ENCODE results near the gene CARMIL3. TPM values are rescaled to one million over a fixed set of nuclear protein-coding genes. Genes with fewer than 3 reads are reported as not detected.

CARMIL3 gene
- total and polyA plus RNA-seq, 2 of the 8 experiments (the other 6 are each of a cell fraction or from before 2014, with no cell fraction given), result 6.0 to 9.0 TPM

- H3K9ac ChIP-seq (replicated peaks in 1 of 4; ENCODE audit: extremely low read depth in 1 of 4, low read depth in 3 of 4, low read length in 3 of 4), result no peak overlapping the region; a peak in 3 of 7 replicates
- no peaks in the 10 kb centered on the region; a peak in 1 of 8 replicates for H3K36me3 ChIP-seq (ENCODE audit: control insufficient read depth in 2 of 4, insufficient read depth in 4 of 4, low read length in 3 of 4)
- no peak overlapping the region for H2AFZ ChIP-seq (ENCODE audit: low read length)
- no peak overlapping the region for H3K18ac ChIP-seq (ENCODE audit: extremely low read depth, low read length)
- no peak for FAIRE-seq
- no peak overlapping the region for H2AK5ac ChIP-seq (ENCODE audit: low read depth, low read length)
- H3K56ac ChIP-seq (replicated peaks; ENCODE audit: insufficient read length, low read depth, low read length), result no peak overlapping the region
- no peak overlapping the region for H2BK20ac ChIP-seq (ENCODE audit: low read length)
- no peak overlapping the region for H4K8ac ChIP-seq (ENCODE audit: extremely low read depth, insufficient read depth, low read length)
- no peak overlapping the region for H3K27ac ChIP-seq (ENCODE audit: low read depth, low read length)
- no peak for DNase-seq (ENCODE audit: low read depth in 1 of 2, low spot score in 2 of 2)
- H3K27me3 ChIP-seq (replicated peaks in 1 of 4; ENCODE audit: control insufficient read depth in 3 of 4, extremely low read depth in 1 of 4, insufficient read depth in 3 of 4, low read length in 3 of 4), result no peaks in the 10 kb centered on the region
- H2BK15ac ChIP-seq (ENCODE audit: low read length), result no peak overlapping the region
- no peak overlapping the region for H3K4ac ChIP-seq (replicated peaks; ENCODE audit: insufficient read length, low read depth, low read length)
- ChIA-PET POLR2A (ENCODE audit: partially characterized antibody) (interaction anchor here (0.5 to 6.5 kb wide), 15 partner anchors 12 to 130 kb away, joined by 3 to 97 read pairs (median 5); partner anchors contain the start of genes CPNE6, DCAF11, EMC9 and NRL), CTCF (ENCODE audit: partially characterized antibody) (interaction anchor here (0.9 to 9.6 kb wide), 23 partner anchors 9 to 375 kb away, joined by 3 to 234 read pairs (median 15); partner anchors contain the start of genes CIDEB, CPNE6, DCAF11 and IRF9)
- H2BK120ac ChIP-seq (replicated peaks; ENCODE audit: low read depth, low read length), result no peak overlapping the region
- H2BK5ac ChIP-seq (ENCODE audit: low read depth, low read length), result no peak overlapping the region; the same call in 1 of the 2 replicates
- H3K9me3 ChIP-seq (ENCODE audit: insufficient read depth in 2 of 2, low read depth in 1 of 2, low read length in 1 of 2), result no peaks in the 10 kb centered on the region
- H3K4me2 ChIP-seq (ENCODE audit: insufficient read depth in 1 of 2, low read depth in 2 of 2, low read length in 2 of 2), result no peak overlapping the region
- H4K20me1 ChIP-seq (replicated peaks in 1 of 2; ENCODE audit: control insufficient read depth in 1 of 2, insufficient read depth in 2 of 2, low read length in 2 of 2), result peaks cover 0 to 2% of the 10 kb centered on the region in 2 experiments
- WGBS, 2 experiments (ENCODE audit: extremely low coverage in 1 of 2, insufficient coverage in 1 of 2, insufficient read length in 1 of 2, insufficient replicate concordance in 2 of 2, low coverage in 1 of 2, low lambda C conversion rate in 2 of 2, missing lambda C conversion rate in 1 of 2), result 74% methylated on average over 2 of the region's 2 CpGs; no CpG with 5 or more reads in 1 of the 2 experiments
- peaks cover under 1% of the 10 kb centered on the region; the same call in 1 of the 2 replicates for H3K23me2 ChIP-seq (ENCODE audit: low read depth, low read length)
- H2BK12ac ChIP-seq (ENCODE audit: low read depth, low read length), result no peak overlapping the region
- no peak overlapping the region for H4K91ac ChIP-seq (replicated peaks; ENCODE audit: insufficient read length, low read length)
- H3K79me1 ChIP-seq (ENCODE audit: low read depth, low read length), result no peaks in the 10 kb centered on the region
- no peaks in the 10 kb centered on the region for H3K79me2 ChIP-seq (ENCODE audit: control insufficient read depth in 1 of 2, insufficient read depth in 2 of 2, low read length in 2 of 2)
- H3K14ac ChIP-seq (ENCODE audit: insufficient read length), result no peak overlapping the region
- H4K5ac ChIP-seq (ENCODE audit: insufficient read length, low read depth, low read length), result no peak overlapping the region
- H3K4me3 ChIP-seq (ENCODE audit: extremely low read depth in 1 of 4, insufficient read depth in 2 of 4, low read depth in 3 of 4, low read length in 4 of 4), result no peak overlapping the region
- H3K4me1 ChIP-seq (replicated peaks in 1 of 4; ENCODE audit: control insufficient read depth in 3 of 4, insufficient read depth in 4 of 4, low read length in 3 of 4), result peaks cover 0 to 7% (median 2%) of the 10 kb centered on the region in 4 experiments; a peak in 3 of 7 replicates
- no peak overlapping the region for H3K23ac ChIP-seq (ENCODE audit: insufficient read length)
- TF ChIP-seq ZNF274 (IDR thresholded peaks at IDR 0.05; ENCODE audit: borderline replicate concordance, extremely low read depth, low read length), result no peak
- no peak for TF ChIP-seq SIRT6 (IDR thresholded peaks at IDR 0.05; ENCODE audit: low read length)
These were observed 5.5 kb downstream of the CARMIL3 start for GRCh38 chr14:24057271-24057670.

Measured in H1 (cell line).